NB4 (cell line): Measurements from ENCODE around the gene HLCS.

Experiments used
- CTCF ChIP-seq: IDR thresholded peaks from one replicate; pipeline ENCODE4 v1.5.1; 2012; ENCODE audit warnings: low read depth, low read length
- TF ChIP-seq, protein P1 (sequence below): IDR thresholded peaks from 2 replicates; pipeline ENCODE4 v1.6.1; 2011; ENCODE audit warnings: low read depth, low read length

DNA sequence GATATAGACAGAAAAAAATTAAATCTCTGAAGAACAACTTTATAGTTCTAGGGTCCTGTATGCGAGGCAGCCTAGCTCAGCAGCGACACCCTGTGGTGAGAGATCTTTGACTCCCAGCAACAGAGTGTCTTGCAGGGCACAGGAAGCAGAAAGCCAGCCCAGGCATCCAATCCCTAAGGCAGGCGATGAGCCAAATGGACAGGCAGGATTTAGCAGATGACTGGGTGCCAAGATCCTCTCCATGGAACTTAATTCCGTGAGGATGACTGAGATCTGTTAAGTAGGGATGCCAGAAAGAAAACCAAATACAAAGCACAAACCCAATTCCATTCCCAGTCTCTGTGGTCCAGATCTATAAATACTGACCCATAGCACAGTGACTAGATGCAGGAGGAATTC lies 38.8 kb downstream of the HLCS start:
- peak; percentile 83 for TF ChIP-seq CTCF
- TF ChIP-seq, protein P1, sequence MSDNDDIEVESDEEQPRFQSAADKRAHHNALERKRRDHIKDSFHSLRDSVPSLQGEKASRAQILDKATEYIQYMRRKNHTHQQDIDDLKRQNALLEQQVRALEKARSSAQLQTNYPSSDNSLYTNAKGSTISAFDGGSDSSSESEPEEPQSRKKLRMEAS = no peak
